ENCODE measurements around the gene BMP7. TPM values are rescaled to one million over a fixed set of nuclear protein-coding genes. Genes with fewer than 3 reads are reported as not detected.

Gene BMP7
- total RNA-seq, 3 donors from 2014 or later (not counting 1 experiment from before 2014, with no cell fraction given) = not detected

DNA sequence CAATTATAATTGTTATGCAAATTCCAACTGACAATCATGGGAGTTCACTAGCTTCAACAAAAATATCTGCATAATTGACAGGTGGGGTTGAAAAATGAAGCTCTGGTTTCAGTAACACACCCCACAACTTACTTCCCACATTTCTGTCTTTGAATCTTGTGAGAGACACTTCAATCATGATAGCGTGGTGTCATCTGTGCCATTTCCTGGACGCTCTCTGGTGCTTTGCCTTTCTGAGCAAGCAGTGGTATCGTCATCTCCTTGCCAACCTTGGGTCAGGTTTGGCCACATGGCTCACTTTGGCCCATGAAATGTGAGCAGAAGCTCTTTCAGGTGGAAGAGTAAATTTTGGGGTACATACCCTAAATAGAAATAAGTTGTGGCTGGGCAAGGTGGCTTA lies 10.2 kb downstream of the BMP7 start:
- Histone ChIP-seq H3K9me3 (ENCODE audit: control insufficient read depth, insufficient read depth, low read length) (no peaks in the 10 kb centered on the region), H3K4me1 (ENCODE audit: control insufficient read depth, insufficient read depth, low read length) (peaks cover 2% of the 10 kb centered on the region), H3K27ac (ENCODE audit: low read length) (no peak overlapping the region), H3K4me3 (ENCODE audit: low read length) (no peak overlapping the region), H3K27me3 (ENCODE audit: control insufficient read depth, insufficient read depth, low read length) (peaks cover 3% of the 10 kb centered on the region), H3K36me3 (ENCODE audit: control insufficient read depth, insufficient read depth, low read length) (no peaks in the 10 kb centered on the region)
- no peak for DNase-seq
- no peaks in the 10 kb centered on the region for H3K36me3 Mint-ChIP-seq
- ATAC-seq = no peak
- intact Hi-C loops (cut with micrococcal nuclease) = no loop called here
- no peak overlapping the region for H3K4me3 Mint-ChIP-seq
- H3K4me1 Mint-ChIP-seq = peaks cover 2 to 3% of the 10 kb centered on the region in 2 donors
- H3K27ac Mint-ChIP-seq = no peak overlapping the region
- H3K27me3 Mint-ChIP-seq (ENCODE audit: low read depth in 2 of 2) = peaks cover 28 to 43% of the 10 kb centered on the region in 2 donors
- no peaks in the 10 kb centered on the region for H3K9me3 Mint-ChIP-seq
- TF ChIP-seq, protein P1, sequence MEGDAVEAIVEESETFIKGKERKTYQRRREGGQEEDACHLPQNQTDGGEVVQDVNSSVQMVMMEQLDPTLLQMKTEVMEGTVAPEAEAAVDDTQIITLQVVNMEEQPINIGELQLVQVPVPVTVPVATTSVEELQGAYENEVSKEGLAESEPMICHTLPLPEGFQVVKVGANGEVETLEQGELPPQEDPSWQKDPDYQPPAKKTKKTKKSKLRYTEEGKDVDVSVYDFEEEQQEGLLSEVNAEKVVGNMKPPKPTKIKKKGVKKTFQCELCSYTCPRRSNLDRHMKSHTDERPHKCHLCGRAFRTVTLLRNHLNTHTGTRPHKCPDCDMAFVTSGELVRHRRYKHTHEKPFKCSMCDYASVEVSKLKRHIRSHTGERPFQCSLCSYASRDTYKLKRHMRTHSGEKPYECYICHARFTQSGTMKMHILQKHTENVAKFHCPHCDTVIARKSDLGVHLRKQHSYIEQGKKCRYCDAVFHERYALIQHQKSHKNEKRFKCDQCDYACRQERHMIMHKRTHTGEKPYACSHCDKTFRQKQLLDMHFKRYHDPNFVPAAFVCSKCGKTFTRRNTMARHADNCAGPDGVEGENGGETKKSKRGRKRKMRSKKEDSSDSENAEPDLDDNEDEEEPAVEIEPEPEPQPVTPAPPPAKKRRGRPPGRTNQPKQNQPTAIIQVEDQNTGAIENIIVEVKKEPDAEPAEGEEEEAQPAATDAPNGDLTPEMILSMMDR (IDR thresholded peaks at IDR 0.05) = no peak
- WGBS (ENCODE audit: insufficient coverage) = 55% methylated on average over 3 of the region's 3 CpGs

DNA sequence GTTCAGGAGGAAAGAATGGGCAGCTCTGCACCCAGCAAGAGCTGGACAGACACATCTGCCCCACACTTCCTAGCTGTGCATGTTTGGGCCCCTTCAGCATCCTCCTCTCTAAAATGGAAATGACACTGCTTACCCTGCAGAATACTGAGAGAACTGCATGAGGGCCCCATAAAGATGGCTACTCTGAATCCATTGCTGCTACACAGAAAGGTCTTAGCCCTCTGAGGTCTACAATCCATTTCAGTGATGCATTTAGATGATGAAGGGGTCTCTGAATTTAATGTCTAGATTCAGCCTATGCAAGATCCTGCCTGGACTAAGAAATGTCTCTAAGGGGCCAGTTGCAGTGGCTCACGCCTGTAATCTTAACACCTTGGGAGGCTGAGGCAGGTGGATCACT lies 11.3 kb downstream of the BMP7 start:
- no peak for DNase-seq
- H3K9me3 ChIP-seq (ENCODE audit: control insufficient read depth, insufficient read depth, low read length) = no peaks in the 10 kb centered on the region
- H3K36me3 ChIP-seq (ENCODE audit: control insufficient read depth, insufficient read depth, low read length) = no peaks in the 10 kb centered on the region
- Mint-ChIP-seq H3K27ac (no peak overlapping the region), H3K36me3 (no peaks in the 10 kb centered on the region), H3K9me3 (no peaks in the 10 kb centered on the region), H3K4me1 (peaks cover 11 to 12% of the 10 kb centered on the region in 2 donors), H3K27me3 (ENCODE audit: low read depth in 2 of 2) (peaks cover 20 to 33% of the 10 kb centered on the region in 2 donors), H3K4me3 (no peak overlapping the region)
- no peak overlapping the region for H3K4me3 ChIP-seq (ENCODE audit: low read length)
- intact Hi-C loops (cut with micrococcal nuclease) = no loop called here
- peaks cover 10% of the 10 kb centered on the region for H3K4me1 ChIP-seq (ENCODE audit: control insufficient read depth, insufficient read depth, low read length)
- no peak for ATAC-seq
- 88% methylated on average over 1 of the region's 1 CpG for WGBS (ENCODE audit: insufficient coverage)
- peaks cover 3% of the 10 kb centered on the region for H3K27me3 ChIP-seq (ENCODE audit: control insufficient read depth, insufficient read depth, low read length)
- no peak overlapping the region for H3K27ac ChIP-seq (ENCODE audit: low read length)
- TF ChIP-seq, protein P1 (IDR thresholded peaks at IDR 0.05) = no peak

DNA sequence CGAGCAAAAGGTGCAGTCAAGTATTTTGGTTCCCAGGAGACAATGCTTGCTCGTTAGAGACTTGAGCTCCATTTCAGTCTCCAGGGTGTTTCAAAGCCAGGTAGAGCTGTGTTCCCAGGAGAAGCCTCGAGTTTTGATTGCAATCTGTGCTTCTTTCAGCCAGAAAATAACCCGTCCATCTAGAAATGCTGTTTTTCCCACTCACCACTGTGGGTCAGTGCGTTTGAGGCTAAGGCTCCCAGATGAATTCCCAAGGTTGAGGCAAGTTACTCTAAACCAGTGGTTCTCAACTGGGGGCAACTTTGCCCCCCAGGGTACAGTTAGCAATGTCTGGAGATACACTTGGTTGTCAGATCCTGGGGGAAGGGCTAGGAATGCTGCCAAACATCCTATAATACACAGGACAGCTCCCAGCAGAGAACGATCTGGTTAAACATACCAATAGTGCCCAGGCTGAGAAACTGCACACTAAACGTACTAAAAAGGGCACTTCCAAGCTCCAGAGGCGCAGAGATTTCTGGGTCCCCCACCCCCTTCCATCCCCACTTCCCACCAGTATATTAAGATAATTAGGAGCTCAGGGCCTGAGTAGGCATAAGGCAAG lies 13.8 kb downstream of the BMP7 start:
- ATAC-seq (no peak), DNase-seq (no peak)
- 70% methylated on average over 7 of the region's 8 CpGs for WGBS (ENCODE audit: insufficient coverage)
- Mint-ChIP-seq H3K4me3 (no peak overlapping the region), H3K9me3 (no peaks in the 10 kb centered on the region), H3K27ac (no peak overlapping the region), H3K36me3 (no peaks in the 10 kb centered on the region), H3K4me1 (peaks cover 12 to 20% of the 10 kb centered on the region in 2 donors), H3K27me3 (ENCODE audit: low read depth in 2 of 2) (peaks cover 7 to 9% of the 10 kb centered on the region in 2 donors)
- intact Hi-C loops (cut with micrococcal nuclease) = no loop called here
- Histone ChIP-seq H3K9me3 (ENCODE audit: control insufficient read depth, insufficient read depth, low read length) (no peaks in the 10 kb centered on the region), H3K27me3 (ENCODE audit: control insufficient read depth, insufficient read depth, low read length) (no peaks in the 10 kb centered on the region), H3K36me3 (ENCODE audit: control insufficient read depth, insufficient read depth, low read length) (no peaks in the 10 kb centered on the region), H3K27ac (ENCODE audit: low read length) (no peak overlapping the region), H3K4me1 (ENCODE audit: control insufficient read depth, insufficient read depth, low read length) (peaks cover 10% of the 10 kb centered on the region), H3K4me3 (ENCODE audit: low read length) (no peak overlapping the region)
- TF ChIP-seq, protein P1 (IDR thresholded peaks at IDR 0.05) = no peak

DNA sequence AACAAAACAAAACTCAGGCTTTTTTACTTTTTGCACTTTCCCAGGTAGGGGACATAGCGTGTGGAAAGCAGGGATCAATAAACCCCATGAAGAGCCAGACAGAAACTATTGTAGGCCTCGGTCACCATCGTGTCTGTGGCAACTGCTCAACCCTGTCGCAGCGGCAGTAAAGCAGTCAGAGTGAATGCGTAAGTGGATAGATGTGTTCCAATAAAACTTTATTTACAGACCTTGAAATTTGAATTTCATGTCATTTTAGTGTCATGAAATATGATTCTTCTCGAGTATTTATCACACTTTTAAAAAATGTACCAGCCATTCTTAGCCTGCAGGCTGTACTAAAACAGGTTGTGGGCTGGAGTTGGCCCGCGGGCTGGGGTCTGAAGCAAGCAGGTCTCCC lies 14.5 kb downstream of the BMP7 start:
- peaks cover 10% of the 10 kb centered on the region for H3K4me1 ChIP-seq (ENCODE audit: control insufficient read depth, insufficient read depth, low read length)
- peaks cover 5 to 7% of the 10 kb centered on the region in 2 donors for H3K27me3 Mint-ChIP-seq (ENCODE audit: low read depth in 2 of 2)
- no peak overlapping the region for H3K4me3 ChIP-seq (ENCODE audit: low read length)
- WGBS (ENCODE audit: insufficient coverage) = 97% methylated on average over 9 of the region's 9 CpGs
- no peaks in the 10 kb centered on the region for H3K27me3 ChIP-seq (ENCODE audit: control insufficient read depth, insufficient read depth, low read length)
- intact Hi-C loops (cut with micrococcal nuclease) = no loop called here
- H3K36me3 ChIP-seq (ENCODE audit: control insufficient read depth, insufficient read depth, low read length) = no peaks in the 10 kb centered on the region
- H3K4me3 Mint-ChIP-seq = no peak overlapping the region
- ATAC-seq (no peak), DNase-seq (no peak)
- TF ChIP-seq, protein P1 (IDR thresholded peaks at IDR 0.05) = no peak
- no peaks in the 10 kb centered on the region for H3K9me3 ChIP-seq (ENCODE audit: control insufficient read depth, insufficient read depth, low read length)
- no peaks in the 10 kb centered on the region for H3K9me3 Mint-ChIP-seq
- H3K27ac Mint-ChIP-seq = no peak overlapping the region
- no peak overlapping the region for H3K27ac ChIP-seq (ENCODE audit: low read length)
- no peaks in the 10 kb centered on the region for H3K36me3 Mint-ChIP-seq
- H3K4me1 Mint-ChIP-seq = peaks cover 12 to 22% of the 10 kb centered on the region in 2 donors

All from natural killer cell (primary cell).